ENCODE measurements around the gene WTIP. TPM values are rescaled to one million over a fixed set of nuclear protein-coding genes. Genes with fewer than 3 reads are reported as not detected.

WTIP gene
- polyA plus RNA-seq, 4 donors, result 2.4 to 5.8 (median 3.8) TPM; not detected in 1

DNA sequence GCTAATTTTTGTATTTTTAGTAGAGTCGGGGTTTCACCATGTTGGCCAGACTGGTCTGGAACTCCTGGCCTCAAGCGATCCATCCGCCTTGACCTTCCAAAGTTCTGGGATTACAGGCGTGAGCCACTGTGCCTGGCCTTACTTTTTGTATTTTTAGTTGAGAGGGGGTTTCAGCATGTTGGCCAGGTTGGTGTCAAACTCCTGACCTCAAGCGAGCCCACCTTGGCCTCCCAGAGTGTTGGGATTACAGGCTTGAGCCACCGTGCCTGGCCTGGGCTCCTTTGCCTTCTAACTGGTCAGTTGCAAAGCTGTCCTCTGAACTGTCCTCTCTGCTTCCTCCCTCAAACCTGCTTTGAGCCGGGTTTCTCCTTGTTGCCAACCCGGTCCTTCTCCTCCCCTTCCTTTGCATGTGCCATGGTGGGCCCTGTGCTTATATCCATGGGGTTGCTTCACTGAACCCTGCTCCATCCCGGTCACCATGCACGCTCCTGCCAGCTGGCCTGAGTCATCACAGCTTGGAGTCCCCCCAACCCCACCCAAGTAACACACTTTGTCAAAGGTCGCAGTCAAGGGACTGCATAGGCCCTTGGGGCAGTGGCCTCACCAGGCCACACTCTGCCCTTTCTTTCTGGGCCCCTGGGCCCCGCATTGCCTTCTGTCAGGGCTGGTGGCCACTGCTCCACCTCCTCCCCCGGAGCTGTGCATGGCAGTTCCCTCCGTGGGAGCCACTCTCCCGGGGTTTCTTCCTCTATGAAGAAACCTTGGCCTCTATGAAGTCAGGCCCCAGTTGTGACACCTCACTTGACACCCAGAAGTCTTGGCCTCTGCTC is 21.2 kb downstream of the WTIP start:
- Histone ChIP-seq H3K27me3 (ENCODE audit: control insufficient read depth in 3 of 3, insufficient read depth in 3 of 3, low read length in 3 of 3) (peaks cover 0 to 16% (median 2%) of the 10 kb centered on the region in 3 donors), H3K9me3 (ENCODE audit: control insufficient read depth in 2 of 2, insufficient read depth in 1 of 2, low read depth in 1 of 2, low read length in 1 of 2) (no peaks in the 10 kb centered on the region), H3K4me3 (ENCODE audit: low read depth in 1 of 3, low read length in 3 of 3) (no peak overlapping the region), H3K27ac (ENCODE audit: low read depth in 1 of 3, low read length in 2 of 3) (no peak overlapping the region), H3K36me3 (ENCODE audit: control insufficient read depth in 3 of 3, insufficient read depth in 2 of 3, low read depth in 1 of 3, low read length in 3 of 3) (peaks cover 0 to 3% (median 0%) of the 10 kb centered on the region in 3 donors), H3K4me1 (ENCODE audit: control insufficient read depth in 3 of 3, insufficient read depth in 2 of 3, low read depth in 1 of 3, low read length in 2 of 3) (peaks cover 0 to 3% (median 0%) of the 10 kb centered on the region in 3 donors)
- 74 to 83% (median 80%) methylated on average over 15 of the region's 15 CpGs for WGBS, 3 donors
- no peak for DNase-seq
- FAIRE-seq, result no peak

DNA sequence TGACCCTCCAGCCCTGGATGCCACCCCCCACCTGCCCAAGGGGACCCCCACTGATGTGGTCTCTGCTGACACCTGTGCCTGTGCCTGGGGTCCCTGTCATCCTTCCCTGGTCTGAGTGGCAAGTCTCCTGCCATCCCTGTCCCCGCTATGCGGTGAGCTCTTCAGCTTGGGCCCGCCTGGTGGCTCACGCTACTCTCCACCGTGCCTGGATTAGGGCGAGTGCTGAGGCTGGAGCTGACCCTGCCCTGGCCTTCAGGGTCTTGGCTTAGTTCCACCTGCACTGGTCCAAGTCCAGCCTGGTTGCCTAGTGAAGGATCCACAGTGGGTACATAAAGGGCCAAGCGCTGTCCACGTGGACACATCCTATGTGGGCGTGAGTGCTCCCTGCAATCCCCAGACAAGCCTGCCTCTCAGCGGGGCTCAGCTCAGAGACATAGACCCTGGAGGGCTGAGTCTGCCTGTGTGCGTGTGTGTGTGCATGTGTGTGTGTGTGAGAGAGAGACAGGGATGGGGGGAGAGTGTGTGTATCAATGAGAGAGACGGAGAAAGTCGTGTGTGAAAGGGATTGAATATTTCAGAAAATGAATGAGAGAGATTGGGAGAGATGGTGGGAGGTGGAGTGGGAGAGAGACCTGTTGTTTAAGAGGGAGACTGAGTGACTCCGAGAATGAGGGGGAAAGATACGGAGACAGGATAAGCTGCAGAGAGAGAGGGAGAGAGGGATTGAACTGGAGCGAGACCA is 22.1 kb downstream of the WTIP start:
- no peak for FAIRE-seq
- no peak for DNase-seq
- H3K4me3 ChIP-seq (ENCODE audit: low read depth in 1 of 3, low read length in 3 of 3), result no peak overlapping the region
- H3K27ac ChIP-seq (ENCODE audit: low read depth in 1 of 3, low read length in 2 of 3), result no peak overlapping the region
- 76 to 80% (median 79%) methylated on average over 16 of the region's 16 CpGs for WGBS, 3 donors
- no peaks in the 10 kb centered on the region for H3K36me3 ChIP-seq (ENCODE audit: control insufficient read depth in 3 of 3, insufficient read depth in 2 of 3, low read depth in 1 of 3, low read length in 3 of 3)
- H3K27me3 ChIP-seq (ENCODE audit: control insufficient read depth in 3 of 3, insufficient read depth in 3 of 3, low read length in 3 of 3), result peaks cover 0 to 16% (median 2%) of the 10 kb centered on the region in 3 donors
- peaks cover 0 to 3% (median 0%) of the 10 kb centered on the region in 3 donors for H3K4me1 ChIP-seq (ENCODE audit: control insufficient read depth in 3 of 3, insufficient read depth in 2 of 3, low read depth in 1 of 3, low read length in 2 of 3)
- no peaks in the 10 kb centered on the region for H3K9me3 ChIP-seq (ENCODE audit: control insufficient read depth in 2 of 2, insufficient read depth in 1 of 2, low read depth in 1 of 2, low read length in 1 of 2)

- Histone ChIP-seq H3K36me3 (ENCODE audit: control insufficient read depth in 3 of 3, insufficient read depth in 2 of 3, low read depth in 1 of 3, low read length in 3 of 3) (no peaks in the 10 kb centered on the region), H3K4me3 (ENCODE audit: low read depth in 1 of 3, low read length in 3 of 3) (no peak overlapping the region), H3K27me3 (ENCODE audit: control insufficient read depth in 3 of 3, insufficient read depth in 3 of 3, low read length in 3 of 3) (peaks cover 0 to 16% (median 2%) of the 10 kb centered on the region in 3 donors), H3K27ac (ENCODE audit: low read depth in 1 of 3, low read length in 2 of 3) (no peak overlapping the region), H3K9me3 (ENCODE audit: control insufficient read depth in 2 of 2, insufficient read depth in 1 of 2, low read depth in 1 of 2, low read length in 1 of 2) (no peaks in the 10 kb centered on the region), H3K4me1 (ENCODE audit: control insufficient read depth in 3 of 3, insufficient read depth in 2 of 3, low read depth in 1 of 3, low read length in 2 of 3) (peaks cover 0 to 3% (median 0%) of the 10 kb centered on the region in 3 donors)
- DNase-seq (no peak), FAIRE-seq (no peak)
- WGBS, 3 donors, result 67 to 71% (median 70%) methylated on average over 5 to 6 of the region's 6 CpGs
Measured at GRCh38 chr19:34504273-34504808, 22.8 kb downstream of the WTIP start.

DNA sequence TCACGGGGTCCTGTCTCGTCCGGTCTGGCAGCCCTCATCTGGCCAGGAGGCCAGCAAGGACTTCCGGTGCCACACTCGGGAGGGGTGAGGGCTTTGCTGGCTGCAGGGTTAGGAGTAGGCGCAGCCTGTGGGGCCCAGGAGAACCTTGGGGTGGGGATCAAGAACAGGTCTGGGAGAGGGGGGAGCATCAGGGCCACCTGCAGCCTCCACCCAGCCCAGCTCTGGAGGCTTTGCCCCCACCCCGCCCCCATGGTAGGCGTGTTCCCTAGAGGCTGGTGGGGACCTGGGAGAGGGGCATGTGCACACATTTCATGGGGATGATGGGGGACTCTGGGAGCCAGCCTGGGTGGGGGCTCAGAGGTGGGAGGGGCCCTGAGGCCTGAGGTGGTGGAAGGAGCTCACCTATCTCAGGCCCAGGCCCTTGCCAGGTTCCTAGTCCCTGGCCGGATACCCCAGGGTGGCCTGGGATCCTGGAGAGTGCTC is 23.3 kb downstream of the WTIP start:
- Histone ChIP-seq H3K4me3 (ENCODE audit: low read depth in 1 of 3, low read length in 3 of 3) (no peak overlapping the region), H3K9me3 (ENCODE audit: control insufficient read depth in 2 of 2, insufficient read depth in 1 of 2, low read depth in 1 of 2, low read length in 1 of 2) (no peaks in the 10 kb centered on the region), H3K27ac (ENCODE audit: low read depth in 1 of 3, low read length in 2 of 3) (no peak overlapping the region), H3K4me1 (ENCODE audit: control insufficient read depth in 3 of 3, insufficient read depth in 2 of 3, low read depth in 1 of 3, low read length in 2 of 3) (peaks cover 0 to 3% (median 0%) of the 10 kb centered on the region in 3 donors), H3K36me3 (ENCODE audit: control insufficient read depth in 3 of 3, insufficient read depth in 2 of 3, low read depth in 1 of 3, low read length in 3 of 3) (no peaks in the 10 kb centered on the region), H3K27me3 (ENCODE audit: control insufficient read depth in 3 of 3, insufficient read depth in 3 of 3, low read length in 3 of 3) (peaks cover under 1 to 15% (median 2%) of the 10 kb centered on the region in 3 donors)
- DNase-seq (no peak), FAIRE-seq (no peak)
- WGBS, 3 donors, result 66 to 71% (median 70%) methylated on average over 7 to 9 of the region's 9 CpGs

DNA sequence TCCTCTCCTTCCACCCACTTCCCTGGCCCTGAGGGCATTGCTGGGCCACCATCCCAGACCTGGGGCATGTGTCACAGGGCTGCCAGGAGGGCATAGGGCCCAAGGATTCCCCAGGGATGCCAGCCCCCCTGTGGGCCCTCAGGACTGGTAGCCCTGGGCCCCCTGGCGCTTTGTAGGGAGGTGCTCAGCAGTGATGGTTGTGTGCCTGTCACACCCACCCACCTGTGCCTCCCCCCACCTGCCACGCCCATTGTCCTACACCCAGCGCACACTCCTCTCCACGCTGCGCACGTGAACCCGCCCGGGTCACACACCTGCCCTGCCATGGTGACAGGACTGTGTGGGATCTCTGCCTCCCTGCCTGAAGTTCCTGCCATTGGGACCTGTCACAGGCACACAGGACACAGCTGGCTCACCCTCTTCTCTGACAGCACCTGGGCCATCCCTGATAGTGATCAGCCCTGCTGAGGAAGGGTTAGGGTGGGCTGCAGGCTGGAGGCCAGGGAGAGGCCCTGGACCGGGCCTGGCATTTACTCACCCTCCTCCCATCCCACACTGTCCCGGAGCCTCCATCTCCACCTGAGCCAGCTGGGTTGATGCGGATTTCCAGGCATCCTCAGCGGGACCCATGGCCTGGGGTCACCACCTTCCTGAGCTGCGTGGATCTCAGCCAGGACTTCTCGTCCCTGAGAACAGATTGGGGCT is 23.9 kb downstream of the WTIP start:
- Histone ChIP-seq H3K4me1 (ENCODE audit: control insufficient read depth in 3 of 3, insufficient read depth in 2 of 3, low read depth in 1 of 3, low read length in 2 of 3) (peaks cover 0 to 3% (median 0%) of the 10 kb centered on the region in 3 donors), H3K27ac (ENCODE audit: low read depth in 1 of 3, low read length in 2 of 3) (no peak overlapping the region), H3K9me3 (ENCODE audit: control insufficient read depth in 2 of 2, insufficient read depth in 1 of 2, low read depth in 1 of 2, low read length in 1 of 2) (peaks cover 0 to 4% of the 10 kb centered on the region in 2 donors), H3K36me3 (ENCODE audit: control insufficient read depth in 3 of 3, insufficient read depth in 2 of 3, low read depth in 1 of 3, low read length in 3 of 3) (no peaks in the 10 kb centered on the region), H3K27me3 (ENCODE audit: control insufficient read depth in 3 of 3, insufficient read depth in 3 of 3, low read length in 3 of 3) (peaks cover 2 to 8% (median 3%) of the 10 kb centered on the region in 3 donors), H3K4me3 (ENCODE audit: low read depth in 1 of 3, low read length in 3 of 3) (no peak overlapping the region)
- FAIRE-seq (no peak), DNase-seq (no peak)
- WGBS, 3 donors, result 54 to 79% (median 69%) methylated on average over 14 of the region's 14 CpGs

DNA sequence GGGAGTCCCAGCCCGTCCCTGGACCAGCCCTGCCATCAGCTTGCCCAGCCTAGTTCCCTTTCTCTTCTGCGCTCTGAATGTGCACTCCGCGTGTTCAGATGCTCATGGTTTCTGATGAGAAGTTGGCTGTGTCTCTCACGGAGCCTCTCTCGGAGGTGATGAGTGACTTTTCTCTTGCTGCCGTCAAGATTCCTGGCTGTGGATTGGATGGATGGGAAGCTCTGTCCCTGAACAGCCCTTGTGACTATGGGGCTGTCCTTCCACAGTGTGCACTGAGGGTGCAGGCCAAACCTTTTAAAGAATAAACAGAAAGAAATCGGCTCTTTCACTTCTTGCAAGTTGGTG is 24.4 kb downstream of the WTIP start:
- H3K27ac ChIP-seq (ENCODE audit: low read depth in 1 of 3, low read length in 2 of 3), result no peak overlapping the region
- FAIRE-seq, result no peak
- peaks cover 0 to 3% (median 0%) of the 10 kb centered on the region in 3 donors for H3K4me1 ChIP-seq (ENCODE audit: control insufficient read depth in 3 of 3, insufficient read depth in 2 of 3, low read depth in 1 of 3, low read length in 2 of 3)
- peaks cover 0 to 4% (median 4%) of the 10 kb centered on the region in 3 donors for H3K27me3 ChIP-seq (ENCODE audit: control insufficient read depth in 3 of 3, insufficient read depth in 3 of 3, low read length in 3 of 3)
- H3K36me3 ChIP-seq (ENCODE audit: control insufficient read depth in 3 of 3, insufficient read depth in 2 of 3, low read depth in 1 of 3, low read length in 3 of 3), result no peaks in the 10 kb centered on the region
- DNase-seq, result no peak
- WGBS, 3 donors, result 71 to 80% (median 80%) methylated on average over 8 of the region's 8 CpGs
- peaks cover 0 to 4% of the 10 kb centered on the region in 2 donors for H3K9me3 ChIP-seq (ENCODE audit: control insufficient read depth in 2 of 2, insufficient read depth in 1 of 2, low read depth in 1 of 2, low read length in 1 of 2)
- H3K4me3 ChIP-seq (ENCODE audit: low read depth in 1 of 3, low read length in 3 of 3), result no peak overlapping the region

DNA sequence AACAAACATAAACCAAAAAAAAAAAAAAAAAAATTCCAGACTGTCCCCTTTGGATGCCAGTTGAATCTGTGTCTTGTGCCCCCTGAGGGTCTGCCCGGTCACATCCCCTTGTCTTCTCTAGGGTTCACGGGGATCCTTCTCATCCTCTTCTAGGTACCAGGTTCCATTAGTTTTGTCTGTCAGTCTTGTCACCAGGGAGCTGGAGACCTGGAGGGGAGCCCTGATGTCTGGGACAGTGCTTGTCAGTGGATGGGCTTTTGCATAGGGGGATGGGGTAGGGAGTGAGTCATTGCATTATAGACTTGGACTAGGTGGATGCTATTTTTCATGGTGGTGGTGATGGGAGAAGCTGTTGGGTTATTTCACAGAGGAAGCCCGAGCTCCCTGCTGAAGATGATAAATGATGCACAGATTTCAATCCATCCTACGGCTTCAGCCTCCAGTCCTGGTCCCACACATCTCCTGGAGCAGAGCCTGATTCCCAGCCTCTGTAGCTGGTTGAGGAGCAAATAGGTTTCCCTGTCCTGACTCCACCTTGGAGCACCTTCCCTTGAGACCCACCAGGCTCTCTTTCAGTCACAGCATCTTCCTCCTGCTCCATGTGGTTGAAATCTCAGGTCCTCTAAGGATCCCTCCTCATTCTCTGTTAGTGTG is 26.0 kb downstream of the WTIP start:
- Histone ChIP-seq H3K27ac (ENCODE audit: low read depth in 1 of 3, low read length in 2 of 3) (no peak overlapping the region), H3K4me1 (ENCODE audit: control insufficient read depth in 3 of 3, insufficient read depth in 2 of 3, low read depth in 1 of 3, low read length in 2 of 3) (no peaks in the 10 kb centered on the region), H3K9me3 (ENCODE audit: control insufficient read depth in 2 of 2, insufficient read depth in 1 of 2, low read depth in 1 of 2, low read length in 1 of 2) (peaks cover 0 to 4% of the 10 kb centered on the region in 2 donors), H3K27me3 (ENCODE audit: control insufficient read depth in 3 of 3, insufficient read depth in 3 of 3, low read length in 3 of 3) (peaks cover 0 to 5% (median 0%) of the 10 kb centered on the region in 3 donors), H3K4me3 (ENCODE audit: low read depth in 1 of 3, low read length in 3 of 3) (no peak overlapping the region), H3K36me3 (ENCODE audit: control insufficient read depth in 3 of 3, insufficient read depth in 2 of 3, low read depth in 1 of 3, low read length in 3 of 3) (no peaks in the 10 kb centered on the region)
- 75 to 87% (median 82%) methylated on average over 4 of the region's 4 CpGs for WGBS, 3 donors
- DNase-seq, result no peak
- no peak for FAIRE-seq
